ENCODE measurements around the gene IGSF9. TPM values are rescaled to one million over a fixed set of nuclear protein-coding genes. Genes with fewer than 3 reads are reported as not detected.

The IGSF9 gene
- total RNA-seq, 3 donors from 2014 or later = 21.5 to 70.8 (median 25.9) TPM

DNA sequence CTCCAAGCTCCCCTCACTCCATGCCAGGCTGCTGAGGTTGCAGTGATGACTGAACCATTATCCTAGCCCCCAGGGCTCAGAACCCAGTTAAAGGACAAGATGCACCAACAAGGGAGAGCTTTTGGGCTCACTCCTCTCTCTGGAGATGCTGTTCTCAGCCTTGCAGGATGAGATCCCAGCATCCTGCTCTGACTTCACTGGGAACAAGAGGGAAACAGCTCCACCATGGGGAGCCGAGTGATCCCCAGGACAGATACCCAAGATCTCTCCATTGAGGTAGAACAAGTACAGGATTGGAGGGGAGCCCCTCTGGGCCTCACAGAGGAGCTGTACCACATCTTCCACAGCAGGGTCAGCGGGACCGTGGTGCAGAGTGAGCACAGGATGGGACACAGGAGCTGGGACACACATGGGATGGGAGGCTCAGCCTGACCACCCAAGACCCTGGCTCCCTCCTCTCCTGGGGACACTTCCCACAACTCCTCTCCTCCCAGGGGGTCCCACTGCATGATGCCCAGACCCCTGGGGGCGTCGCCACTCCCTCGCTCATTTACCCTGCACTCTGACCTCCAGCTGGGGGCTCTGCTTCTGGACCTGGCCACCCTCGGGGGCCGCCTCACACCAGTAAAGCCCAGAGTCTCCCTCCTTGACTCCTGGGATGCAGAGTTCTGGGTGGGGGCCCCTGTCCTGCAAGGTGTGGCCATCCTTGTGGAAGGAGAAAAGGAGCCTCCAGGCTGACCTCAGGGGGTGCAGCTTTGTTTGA lies 27.2 kb upstream of the IGSF9 start:
- no peaks in the 10 kb centered on the region for H3K9me3 ChIP-seq
- peaks cover 16% of the 10 kb centered on the region for H3K4me1 ChIP-seq (ENCODE audit: low read depth)
- intact Hi-C loops (cut with DNase I, micrococcal nuclease) = no loop called here
- H3K4me3 ChIP-seq = no peak overlapping the region
- TF ChIP-seq, protein P1, sequence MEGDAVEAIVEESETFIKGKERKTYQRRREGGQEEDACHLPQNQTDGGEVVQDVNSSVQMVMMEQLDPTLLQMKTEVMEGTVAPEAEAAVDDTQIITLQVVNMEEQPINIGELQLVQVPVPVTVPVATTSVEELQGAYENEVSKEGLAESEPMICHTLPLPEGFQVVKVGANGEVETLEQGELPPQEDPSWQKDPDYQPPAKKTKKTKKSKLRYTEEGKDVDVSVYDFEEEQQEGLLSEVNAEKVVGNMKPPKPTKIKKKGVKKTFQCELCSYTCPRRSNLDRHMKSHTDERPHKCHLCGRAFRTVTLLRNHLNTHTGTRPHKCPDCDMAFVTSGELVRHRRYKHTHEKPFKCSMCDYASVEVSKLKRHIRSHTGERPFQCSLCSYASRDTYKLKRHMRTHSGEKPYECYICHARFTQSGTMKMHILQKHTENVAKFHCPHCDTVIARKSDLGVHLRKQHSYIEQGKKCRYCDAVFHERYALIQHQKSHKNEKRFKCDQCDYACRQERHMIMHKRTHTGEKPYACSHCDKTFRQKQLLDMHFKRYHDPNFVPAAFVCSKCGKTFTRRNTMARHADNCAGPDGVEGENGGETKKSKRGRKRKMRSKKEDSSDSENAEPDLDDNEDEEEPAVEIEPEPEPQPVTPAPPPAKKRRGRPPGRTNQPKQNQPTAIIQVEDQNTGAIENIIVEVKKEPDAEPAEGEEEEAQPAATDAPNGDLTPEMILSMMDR (IDR thresholded peaks at IDR 0.05) = no peak
- ATAC-seq (no peak), DNase-seq (no peak)
- H3K36me3 ChIP-seq (ENCODE audit: low read depth) = no peaks in the 10 kb centered on the region

DNA sequence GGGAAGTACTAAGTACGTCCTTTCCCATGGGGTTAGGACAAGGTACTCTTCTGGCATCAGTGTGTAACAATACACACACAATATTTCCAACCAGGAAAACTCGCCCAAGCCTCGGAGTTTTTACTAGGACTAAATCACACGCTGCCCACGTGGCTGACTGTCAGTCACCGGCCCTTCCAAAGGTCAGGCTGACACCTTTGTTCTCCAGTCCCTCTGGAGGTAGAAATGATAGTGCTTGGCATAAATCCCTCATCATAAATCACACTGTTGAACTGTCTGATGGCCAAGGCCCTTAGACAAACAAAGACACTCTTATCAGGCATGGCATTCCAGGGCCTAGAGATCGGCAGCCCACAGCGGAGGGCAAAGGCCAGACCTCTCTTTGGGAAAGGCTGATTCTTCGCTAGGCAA lies 25.5 kb upstream of the IGSF9 start:
- TF ChIP-seq, protein P1 (IDR thresholded peaks at IDR 0.05) = no peak
- peak; percentile 81 to 91 (median 81) for DNase-seq
- ATAC-seq = peak; percentile 97
- Histone ChIP-seq H3K36me3 (ENCODE audit: low read depth) (no peaks in the 10 kb centered on the region), H3K4me1 (ENCODE audit: low read depth) (peaks cover 16% of the 10 kb centered on the region), H3K4me3 (no peak overlapping the region), H3K9me3 (no peaks in the 10 kb centered on the region)
- intact Hi-C loops (cut with DNase I, micrococcal nuclease) = no loop called here

GRCh38 chr1:159968901-159969300 lies 23.5 kb upstream of the IGSF9 start:
- intact Hi-C loops (cut with DNase I, micrococcal nuclease) = no loop called here
- Histone ChIP-seq H3K36me3 (ENCODE audit: low read depth) (no peaks in the 10 kb centered on the region), H3K4me1 (ENCODE audit: low read depth) (peaks cover 16% of the 10 kb centered on the region), H3K9me3 (no peaks in the 10 kb centered on the region), H3K4me3 (no peak overlapping the region)
- TF ChIP-seq, protein P1 (IDR thresholded peaks at IDR 0.05) = no peak
- ATAC-seq (no peak), DNase-seq (no peak)

- H3K9me3 ChIP-seq = no peaks in the 10 kb centered on the region
- no peak overlapping the region for H3K4me3 ChIP-seq
- TF ChIP-seq, protein P1 (IDR thresholded peaks at IDR 0.05) = no peak
- no peaks in the 10 kb centered on the region for H3K36me3 ChIP-seq (ENCODE audit: low read depth)
- DNase-seq (no peak), ATAC-seq (no peak)
- intact Hi-C loops (cut with DNase I, micrococcal nuclease) = no loop called here
- H3K4me1 ChIP-seq (ENCODE audit: low read depth) = peaks cover 25% of the 10 kb centered on the region
These were observed 19.9 kb upstream of the IGSF9 start for GRCh38 chr1:159965263-159965662.

GRCh38 chr1:159964144-159964543 lies 18.7 kb upstream of the IGSF9 start:
- H3K36me3 ChIP-seq (ENCODE audit: low read depth) = no peaks in the 10 kb centered on the region
- intact Hi-C loops (cut with DNase I, micrococcal nuclease) = no loop called here
- TF ChIP-seq, protein P1 (IDR thresholded peaks at IDR 0.05) = no peak
- H3K9me3 ChIP-seq = no peaks in the 10 kb centered on the region
- H3K4me3 ChIP-seq = no peak overlapping the region
- DNase-seq = no peak
- H3K4me1 ChIP-seq (ENCODE audit: low read depth) = peaks cover 14% of the 10 kb centered on the region
- ATAC-seq = no peak

All from mucosa of descending colon (tissue), 3 donors.